Chondrocyte (in vitro differentiated cells): Measurements from ENCODE around the gene N4BP2. TPM values are rescaled to one million over a fixed set of nuclear protein-coding genes. Genes with fewer than 3 reads are reported as not detected.

Experiments
- DNase-seq: peaks from one replicate; pipeline ENCODE4 v3.0.0; 2021; ENCODE audit warnings: mixed read lengths, low spot score
- H3K27ac Mint-ChIP-seq: one replicate; pipeline ENCODE4 v1.8.0; 2021; ENCODE audit warnings: mild to moderate bottlenecking, moderate library complexity, mixed read lengths; ENCODE audit not compliant: unreplicated experiment
- H3K27me3 Mint-ChIP-seq: 2 replicates; pipeline ENCODE4 v1.8.0; 2021; ENCODE audit warnings: low read depth, mixed read lengths
- H3K36me3 Mint-ChIP-seq: 2 replicates; pipeline ENCODE4 v1.8.0; 2021; ENCODE audit warnings: low read depth, mixed read lengths
- H3K4me1 Mint-ChIP-seq: 2 replicates; pipeline ENCODE4 v1.8.0; 2021; ENCODE audit warnings: low read depth, mild to moderate bottlenecking, mixed read lengths
- H3K4me3 Mint-ChIP-seq: one replicate; pipeline ENCODE4 v1.8.0; 2021; ENCODE audit warnings: mild to moderate bottlenecking, moderate library complexity, mixed read lengths; ENCODE audit not compliant: unreplicated experiment
- H3K9me3 Mint-ChIP-seq: 2 replicates; pipeline ENCODE4 v1.8.0; 2021; ENCODE audit warnings: low read depth, mixed read lengths
- total RNA-seq: library from RNA; stranded (reverse); gene quantifications from 3 replicates; pipeline ENCODE4 v1.2.1, GENCODE V29; 2021
- TF ChIP-seq, protein P1 (sequence below): fragments of 200-600 bp; sonication (generic); IDR thresholded peaks from 2 replicates; pipeline ENCODE4 v1.5.0; 2021; ENCODE audit warnings: antibody characterized with exemption, mild to moderate bottlenecking, moderate library complexity

Gene N4BP2
- total RNA-seq, 1 donor from 2014 or later = 7.0 TPM

DNA sequence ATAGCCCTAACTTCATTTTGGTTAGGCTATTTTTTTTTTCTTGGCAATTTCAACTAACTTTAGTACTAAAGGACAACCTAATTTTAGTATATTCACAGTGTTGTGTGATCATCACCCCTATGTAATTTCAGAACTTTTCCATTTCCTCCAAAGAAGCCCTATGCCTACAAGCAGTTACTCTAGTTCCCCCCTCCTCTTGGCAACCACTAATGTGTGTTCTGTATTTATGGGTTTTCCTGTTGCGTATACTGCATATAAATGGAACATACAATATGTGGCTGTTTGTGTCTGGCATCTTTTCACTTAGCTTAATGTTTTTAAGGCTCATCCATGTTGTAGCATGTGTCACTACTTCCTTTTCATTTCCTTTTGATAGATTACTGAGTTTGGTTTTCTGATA is 57.6 kb downstream of the N4BP2 start:
- no peaks in the 10 kb centered on the region for H3K4me1 Mint-ChIP-seq
- H3K4me3 Mint-ChIP-seq = no peak overlapping the region
- no peaks in the 10 kb centered on the region for H3K9me3 Mint-ChIP-seq
- H3K27ac Mint-ChIP-seq = no peak overlapping the region
- TF ChIP-seq, protein P1, sequence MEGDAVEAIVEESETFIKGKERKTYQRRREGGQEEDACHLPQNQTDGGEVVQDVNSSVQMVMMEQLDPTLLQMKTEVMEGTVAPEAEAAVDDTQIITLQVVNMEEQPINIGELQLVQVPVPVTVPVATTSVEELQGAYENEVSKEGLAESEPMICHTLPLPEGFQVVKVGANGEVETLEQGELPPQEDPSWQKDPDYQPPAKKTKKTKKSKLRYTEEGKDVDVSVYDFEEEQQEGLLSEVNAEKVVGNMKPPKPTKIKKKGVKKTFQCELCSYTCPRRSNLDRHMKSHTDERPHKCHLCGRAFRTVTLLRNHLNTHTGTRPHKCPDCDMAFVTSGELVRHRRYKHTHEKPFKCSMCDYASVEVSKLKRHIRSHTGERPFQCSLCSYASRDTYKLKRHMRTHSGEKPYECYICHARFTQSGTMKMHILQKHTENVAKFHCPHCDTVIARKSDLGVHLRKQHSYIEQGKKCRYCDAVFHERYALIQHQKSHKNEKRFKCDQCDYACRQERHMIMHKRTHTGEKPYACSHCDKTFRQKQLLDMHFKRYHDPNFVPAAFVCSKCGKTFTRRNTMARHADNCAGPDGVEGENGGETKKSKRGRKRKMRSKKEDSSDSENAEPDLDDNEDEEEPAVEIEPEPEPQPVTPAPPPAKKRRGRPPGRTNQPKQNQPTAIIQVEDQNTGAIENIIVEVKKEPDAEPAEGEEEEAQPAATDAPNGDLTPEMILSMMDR = no peak
- no peaks in the 10 kb centered on the region for H3K27me3 Mint-ChIP-seq
- H3K36me3 Mint-ChIP-seq = peaks cover 3% of the 10 kb centered on the region
- no peak for DNase-seq

DNA sequence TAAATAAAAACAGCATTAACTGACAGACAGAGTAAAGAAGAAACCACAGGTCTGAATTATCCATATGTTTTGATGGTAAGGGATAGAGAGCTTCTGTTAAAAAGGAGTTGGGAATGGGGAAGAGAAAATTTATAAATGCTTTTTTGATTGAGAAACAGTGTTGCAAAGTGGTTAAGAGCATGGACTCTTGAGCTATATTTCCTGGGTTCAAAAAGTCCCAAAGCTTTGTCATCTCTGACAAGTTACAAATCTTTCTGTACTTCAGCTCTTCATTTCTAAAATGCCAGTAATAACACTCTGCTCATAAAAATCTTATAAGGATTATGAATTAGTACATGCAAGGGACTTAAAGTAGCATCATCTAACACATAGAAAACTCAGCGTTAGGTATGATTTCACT is 62.2 kb downstream of the N4BP2 start:
- H3K36me3 Mint-ChIP-seq = peaks cover 5% of the 10 kb centered on the region
- no peak for DNase-seq
- H3K4me1 Mint-ChIP-seq = peaks cover 14% of the 10 kb centered on the region
- TF ChIP-seq, protein P1 = no peak
- H3K27me3 Mint-ChIP-seq = no peaks in the 10 kb centered on the region
- no peak overlapping the region for H3K27ac Mint-ChIP-seq
- H3K4me3 Mint-ChIP-seq = no peak overlapping the region
- H3K9me3 Mint-ChIP-seq = no peaks in the 10 kb centered on the region

DNA sequence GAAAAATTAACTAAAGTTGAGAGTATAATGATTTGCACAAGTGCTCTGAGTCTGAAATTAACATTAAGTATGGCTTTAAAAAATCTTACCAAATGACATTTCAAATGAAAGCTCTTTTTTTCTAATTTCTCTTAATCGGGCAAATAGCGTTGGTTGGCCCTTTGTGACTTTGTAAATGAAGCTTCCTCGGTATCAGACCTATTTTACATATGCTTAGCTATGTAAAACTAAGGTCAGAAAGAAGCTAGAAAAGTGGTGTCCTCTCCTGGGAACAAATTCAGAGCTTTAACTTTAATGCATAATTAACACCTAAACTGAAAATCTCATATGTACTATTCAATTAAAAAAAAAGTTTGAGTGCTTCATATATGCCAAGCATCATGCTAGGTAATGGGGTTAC is 62.7 kb downstream of the N4BP2 start:
- Mint-ChIP-seq H3K9me3 (no peaks in the 10 kb centered on the region), H3K27ac (no peak overlapping the region), H3K36me3 (peaks cover 5% of the 10 kb centered on the region), H3K4me3 (no peak overlapping the region), H3K4me1 (peaks cover 14% of the 10 kb centered on the region), H3K27me3 (no peaks in the 10 kb centered on the region)
- DNase-seq = no peak
- TF ChIP-seq, protein P1 = no peak

DNA sequence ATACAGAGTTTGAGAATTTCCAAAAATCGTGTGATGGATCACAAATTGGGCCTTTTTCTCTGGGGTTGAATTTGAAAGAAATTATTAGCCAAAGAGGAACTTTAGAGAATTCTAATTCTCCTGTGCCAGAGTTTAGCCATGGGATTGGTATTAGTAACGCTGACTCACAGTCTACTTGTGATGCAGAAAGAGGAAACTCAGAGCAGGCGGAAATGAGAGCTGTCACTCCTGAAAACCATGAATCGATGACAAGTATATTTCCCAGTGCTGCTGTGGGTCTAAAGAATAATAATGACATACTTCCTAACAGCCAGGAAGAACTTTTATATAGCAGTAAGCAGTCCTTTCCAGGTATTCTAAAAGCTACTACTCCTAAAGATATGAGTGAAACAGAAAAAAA is 64.9 kb downstream of the N4BP2 start:
- Mint-ChIP-seq H3K4me1 (peaks cover 14% of the 10 kb centered on the region), H3K27me3 (no peaks in the 10 kb centered on the region), H3K9me3 (no peaks in the 10 kb centered on the region), H3K36me3 (peaks cover 7% of the 10 kb centered on the region), H3K4me3 (peak overlapping the region; percentile 3), H3K27ac (peak overlapping the region; percentile 71)
- DNase-seq = no peak
- TF ChIP-seq, protein P1 = no peak

DNA sequence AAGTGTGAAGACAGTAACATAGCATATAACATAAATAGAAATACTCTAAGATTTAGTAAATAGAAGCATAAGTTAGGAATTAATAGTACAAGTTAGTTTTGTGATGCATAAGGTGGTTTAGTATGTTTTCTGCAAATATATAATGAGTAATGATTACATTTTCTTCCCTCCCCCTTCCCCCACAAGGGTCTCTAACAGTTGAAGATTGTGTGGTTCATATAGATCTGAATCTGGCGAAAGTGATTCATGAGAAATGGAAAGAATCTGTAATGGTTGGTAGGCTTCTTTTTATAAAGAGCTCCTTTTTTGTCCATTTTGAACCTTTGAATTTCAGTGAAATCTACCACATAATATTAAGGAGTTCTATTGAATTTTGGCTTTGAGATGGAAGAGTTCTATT is 66.3 kb downstream of the N4BP2 start:
- H3K4me3 Mint-ChIP-seq = no peak overlapping the region
- TF ChIP-seq, protein P1 = no peak
- peaks cover 14% of the 10 kb centered on the region for H3K4me1 Mint-ChIP-seq
- H3K9me3 Mint-ChIP-seq = no peaks in the 10 kb centered on the region
- no peak overlapping the region for H3K27ac Mint-ChIP-seq
- no peak for DNase-seq
- H3K27me3 Mint-ChIP-seq = no peaks in the 10 kb centered on the region
- H3K36me3 Mint-ChIP-seq = peaks cover 7% of the 10 kb centered on the region
